HG03103 (cell line): ENCODE data around the gene GPRASP1.
"Not testable (repeated sequence)": the region's sequence is repeated elsewhere in the genome, so short reads cannot be mapped to it uniquely, and the experiment has no call there.

Experiments used
- ATAC-seq: cut with Tn5 transposase; IDR thresholded peaks from one replicate; pipeline ENCODE4 v1.9.1; 2021; ENCODE audit warnings: low read depth; ENCODE audit not compliant: unreplicated experiment

GPRASP1 gene, protein sequence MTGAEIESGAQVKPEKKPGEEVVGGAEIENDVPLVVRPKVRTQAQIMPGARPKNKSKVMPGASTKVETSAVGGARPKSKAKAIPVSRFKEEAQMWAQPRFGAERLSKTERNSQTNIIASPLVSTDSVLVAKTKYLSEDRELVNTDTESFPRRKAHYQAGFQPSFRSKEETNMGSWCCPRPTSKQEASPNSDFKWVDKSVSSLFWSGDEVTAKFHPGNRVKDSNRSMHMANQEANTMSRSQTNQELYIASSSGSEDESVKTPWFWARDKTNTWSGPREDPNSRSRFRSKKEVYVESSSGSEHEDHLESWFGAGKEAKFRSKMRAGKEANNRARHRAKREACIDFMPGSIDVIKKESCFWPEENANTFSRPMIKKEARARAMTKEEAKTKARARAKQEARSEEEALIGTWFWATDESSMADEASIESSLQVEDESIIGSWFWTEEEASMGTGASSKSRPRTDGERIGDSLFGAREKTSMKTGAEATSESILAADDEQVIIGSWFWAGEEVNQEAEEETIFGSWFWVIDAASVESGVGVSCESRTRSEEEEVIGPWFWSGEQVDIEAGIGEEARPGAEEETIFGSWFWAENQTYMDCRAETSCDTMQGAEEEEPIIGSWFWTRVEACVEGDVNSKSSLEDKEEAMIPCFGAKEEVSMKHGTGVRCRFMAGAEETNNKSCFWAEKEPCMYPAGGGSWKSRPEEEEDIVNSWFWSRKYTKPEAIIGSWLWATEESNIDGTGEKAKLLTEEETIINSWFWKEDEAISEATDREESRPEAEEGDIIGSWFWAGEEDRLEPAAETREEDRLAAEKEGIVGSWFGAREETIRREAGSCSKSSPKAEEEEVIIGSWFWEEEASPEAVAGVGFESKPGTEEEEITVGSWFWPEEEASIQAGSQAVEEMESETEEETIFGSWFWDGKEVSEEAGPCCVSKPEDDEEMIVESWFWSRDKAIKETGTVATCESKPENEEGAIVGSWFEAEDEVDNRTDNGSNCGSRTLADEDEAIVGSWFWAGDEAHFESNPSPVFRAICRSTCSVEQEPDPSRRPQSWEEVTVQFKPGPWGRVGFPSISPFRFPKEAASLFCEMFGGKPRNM (N-terminal part only)

DNA sequence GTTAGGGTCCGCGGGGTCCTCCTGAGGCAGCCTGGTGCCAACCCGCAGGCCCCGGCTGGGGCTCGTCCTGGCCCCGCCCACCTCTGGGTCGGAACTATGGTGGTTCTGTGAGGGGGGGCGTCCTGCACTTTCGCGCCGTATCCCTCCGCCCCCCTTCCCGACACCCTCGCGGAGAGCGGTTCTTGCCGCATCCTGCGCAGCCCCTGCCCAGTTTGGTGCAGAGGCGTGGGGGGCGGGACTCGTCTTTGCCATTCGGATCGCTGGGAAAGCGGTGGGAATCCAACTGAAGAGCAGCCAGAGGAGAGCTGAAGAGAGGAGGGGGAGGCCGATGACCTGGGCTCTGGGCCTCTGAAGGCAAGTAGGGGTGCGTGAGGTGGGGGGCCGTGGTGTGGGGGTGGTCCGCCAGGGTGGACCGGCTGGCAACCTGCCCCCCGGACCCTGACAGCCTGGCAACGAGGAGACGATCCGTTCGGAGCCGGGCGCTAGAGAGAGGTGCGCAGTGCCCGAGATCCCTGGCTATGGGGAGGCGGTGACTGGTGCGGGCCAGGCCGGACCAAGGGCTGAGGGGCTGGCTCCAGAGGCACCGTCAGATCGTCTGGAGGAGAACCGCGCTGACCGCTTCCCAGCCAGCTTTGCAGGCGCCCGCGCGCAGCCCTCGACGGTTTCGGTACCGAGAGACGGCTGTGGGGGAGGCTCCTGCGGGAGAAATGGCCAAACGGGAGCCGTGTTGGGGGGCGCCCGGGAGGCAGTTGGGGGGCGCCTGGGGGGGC is at the start of gene GPRASP1:
GPRASP1 (plus strand) TSS at position 242 of the 770 bp plus-strand sequence. CDS start 2,431 bp downstream, outside the sequence.
- no peak for ATAC-seq

DNA sequence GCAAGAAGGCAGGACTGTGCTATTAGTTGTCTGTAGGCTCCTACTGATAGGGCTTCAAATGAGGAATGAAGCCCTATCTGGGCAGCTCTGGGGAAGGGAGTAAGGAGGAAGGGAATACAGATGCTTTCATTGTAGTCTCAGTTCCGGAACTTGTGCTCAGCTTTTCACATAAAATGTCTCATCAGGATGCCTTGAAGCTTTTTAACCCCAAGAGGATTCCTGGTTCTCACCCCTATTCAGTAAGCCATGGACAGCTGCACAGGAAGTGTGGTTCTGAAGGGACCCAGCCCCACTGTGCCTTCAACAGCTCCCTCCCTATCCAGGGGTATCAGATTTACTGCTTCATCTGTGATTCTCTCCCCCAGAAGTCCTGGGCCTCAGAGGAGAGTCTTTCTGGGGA is 47.0 kb upstream of the GPRASP1 start:
- no peak for ATAC-seq

DNA sequence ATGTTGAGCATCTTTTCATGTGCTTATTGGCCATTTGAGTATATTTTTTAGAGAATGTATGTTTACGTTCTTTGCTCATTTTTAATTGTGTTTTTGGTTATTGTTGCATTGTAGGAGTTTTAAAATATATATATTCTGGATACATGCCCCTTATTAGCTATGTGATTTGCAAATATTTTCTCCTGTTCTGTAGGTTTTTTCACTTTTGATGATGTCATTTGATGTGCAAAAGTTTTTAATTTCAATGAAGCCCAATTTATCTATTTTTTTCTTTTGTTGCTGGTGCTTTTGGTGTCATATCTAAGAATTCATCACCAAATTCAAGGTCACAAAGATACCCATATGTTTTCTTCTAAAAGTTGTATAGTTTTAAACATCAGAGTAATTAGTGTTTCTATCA is 45.2 kb upstream of the GPRASP1 start:
- ATAC-seq = no peak

DNA sequence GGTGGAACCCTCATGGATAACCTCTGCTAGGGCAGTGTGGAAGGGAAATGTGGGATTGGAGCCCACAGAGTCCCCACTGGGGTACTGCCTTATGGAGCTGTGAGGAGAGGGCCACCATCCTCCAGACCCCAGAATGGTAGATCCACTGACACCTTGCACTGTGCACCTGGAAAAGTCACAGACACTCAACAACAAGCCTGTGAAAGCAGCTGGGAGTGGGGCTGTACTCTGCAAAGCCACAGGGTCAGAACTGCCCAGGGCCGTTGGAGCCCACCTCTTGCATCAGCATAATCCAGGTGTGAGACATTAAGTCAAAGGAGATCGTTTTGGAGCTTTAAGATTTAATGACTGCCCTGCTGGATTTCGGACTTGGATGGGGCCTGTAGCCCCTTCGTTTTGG is 40.4 kb upstream of the GPRASP1 start:
- ATAC-seq = no peak

DNA sequence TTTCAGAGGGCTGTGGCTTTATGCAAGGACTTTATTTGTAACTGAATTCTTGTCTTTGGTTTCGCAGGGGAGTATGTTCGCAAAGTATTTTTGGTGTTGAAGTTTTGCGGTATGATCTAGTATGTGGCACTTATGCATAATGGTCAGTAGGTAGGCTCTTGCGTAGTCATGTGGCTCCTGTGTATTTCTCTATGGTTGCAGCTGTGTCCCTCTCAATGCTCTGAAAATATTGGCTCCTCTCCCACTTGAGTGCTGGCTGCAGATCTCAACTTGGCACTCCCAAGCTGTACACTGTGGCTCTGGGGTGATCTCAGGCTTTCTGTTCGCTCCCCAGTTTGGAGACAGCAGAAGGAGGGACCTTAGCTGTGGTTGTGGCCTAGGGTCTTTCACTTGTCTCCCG is 27.2 kb upstream of the GPRASP1 start:
- no peak for ATAC-seq

DNA sequence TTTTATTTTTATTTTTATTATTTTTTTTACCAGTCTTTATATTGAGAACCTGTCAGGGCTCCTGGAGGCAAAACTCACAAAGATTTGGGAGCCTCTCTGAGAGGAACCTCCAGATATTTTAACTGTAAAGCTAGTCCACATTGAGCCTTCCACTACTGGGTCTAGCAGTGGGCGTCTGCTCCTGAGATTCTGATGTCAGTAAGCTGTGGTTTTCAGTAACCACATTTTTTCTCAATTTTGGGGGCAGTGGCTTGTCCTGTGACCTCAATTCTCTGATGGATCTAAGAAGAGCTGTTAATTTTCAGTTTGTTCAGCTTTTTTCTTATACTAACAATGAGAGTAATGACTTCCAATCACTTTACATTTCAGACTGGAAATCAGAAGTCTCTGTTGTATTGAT is 23.6 kb upstream of the GPRASP1 start:
- peak; percentile 61 for ATAC-seq

DNA sequence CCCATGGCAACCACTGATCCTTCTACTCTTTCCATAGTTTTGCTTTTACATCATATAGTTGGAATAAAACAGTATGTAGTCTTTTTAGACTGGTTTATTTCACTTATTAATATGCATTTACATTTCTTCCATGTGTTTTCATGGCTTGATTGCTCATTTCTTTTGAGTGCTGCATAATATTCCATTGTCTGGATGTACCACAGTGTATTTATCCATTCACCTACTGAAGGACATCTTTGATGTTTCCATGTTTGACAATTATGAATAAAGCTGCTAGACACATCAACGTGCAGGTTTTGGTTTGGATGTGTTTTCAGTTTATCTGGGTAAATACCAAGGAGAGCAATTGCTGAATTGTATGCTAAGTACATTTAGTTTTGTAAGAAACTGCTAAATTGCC is 13.7 kb upstream of the GPRASP1 start:
- no peak for ATAC-seq

DNA sequence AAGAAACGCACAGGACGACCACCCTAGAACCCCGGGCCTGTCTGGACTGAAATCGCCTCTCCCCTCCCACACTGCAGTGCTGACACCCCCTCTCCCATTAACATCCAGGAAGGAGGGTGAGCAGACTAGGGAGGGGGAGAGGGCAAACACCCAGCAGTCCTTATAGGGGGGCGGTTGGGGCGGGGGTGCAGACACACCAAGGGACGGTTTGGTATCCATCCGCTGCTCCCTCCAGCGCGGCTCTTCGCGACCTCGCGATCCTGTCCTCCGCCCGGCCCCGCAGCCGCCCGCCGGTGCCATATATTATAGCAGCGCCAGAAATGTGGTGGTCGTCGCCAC is 411 bp upstream of the GPRASP1 start:
- ATAC-seq = no peak

DNA sequence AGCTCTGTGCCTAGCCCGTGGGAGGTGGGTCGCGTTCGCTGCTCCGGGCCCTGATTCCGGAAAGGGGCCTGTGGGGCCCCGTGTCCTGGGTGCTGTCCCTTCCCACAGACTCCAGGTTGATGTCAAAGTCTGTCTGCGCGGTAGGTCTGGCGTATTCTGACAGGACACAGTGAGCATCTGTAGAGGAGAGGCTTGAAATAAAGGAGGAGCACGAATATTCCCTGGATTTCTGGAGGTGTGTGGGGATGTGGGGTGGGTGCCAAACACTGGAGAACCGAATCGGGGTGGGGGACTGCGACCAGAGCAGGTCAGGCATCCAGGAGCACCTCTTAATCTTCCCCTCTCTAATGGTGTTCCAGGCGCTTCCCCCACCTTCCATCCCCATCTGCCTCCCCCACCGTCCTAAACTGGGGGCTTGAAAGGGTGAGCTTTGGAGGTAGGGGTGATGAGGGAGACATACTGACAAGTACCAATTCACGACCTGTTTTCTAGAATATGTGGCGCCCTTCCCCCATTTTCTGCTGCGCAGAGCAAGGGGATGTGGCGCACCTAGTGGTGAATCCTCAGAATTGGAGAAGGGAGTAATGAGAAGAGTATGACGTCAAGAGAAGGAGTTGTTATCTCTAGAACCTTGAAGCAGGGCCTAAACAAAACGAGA is 877 bp downstream of the GPRASP1 start:
- ATAC-seq = no peak

DNA sequence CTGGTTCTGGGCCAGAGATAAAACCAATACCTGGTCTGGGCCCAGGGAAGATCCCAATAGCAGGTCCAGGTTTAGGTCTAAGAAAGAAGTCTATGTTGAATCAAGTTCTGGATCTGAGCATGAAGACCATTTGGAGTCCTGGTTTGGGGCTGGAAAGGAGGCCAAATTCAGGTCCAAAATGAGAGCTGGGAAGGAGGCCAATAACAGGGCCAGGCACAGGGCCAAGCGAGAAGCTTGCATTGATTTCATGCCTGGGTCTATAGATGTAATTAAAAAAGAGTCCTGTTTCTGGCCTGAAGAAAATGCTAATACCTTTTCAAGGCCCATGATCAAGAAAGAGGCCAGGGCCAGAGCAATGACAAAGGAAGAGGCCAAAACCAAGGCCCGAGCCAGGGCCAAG is 3.4 kb downstream of the GPRASP1 start:
- ATAC-seq = no peak

DNA sequence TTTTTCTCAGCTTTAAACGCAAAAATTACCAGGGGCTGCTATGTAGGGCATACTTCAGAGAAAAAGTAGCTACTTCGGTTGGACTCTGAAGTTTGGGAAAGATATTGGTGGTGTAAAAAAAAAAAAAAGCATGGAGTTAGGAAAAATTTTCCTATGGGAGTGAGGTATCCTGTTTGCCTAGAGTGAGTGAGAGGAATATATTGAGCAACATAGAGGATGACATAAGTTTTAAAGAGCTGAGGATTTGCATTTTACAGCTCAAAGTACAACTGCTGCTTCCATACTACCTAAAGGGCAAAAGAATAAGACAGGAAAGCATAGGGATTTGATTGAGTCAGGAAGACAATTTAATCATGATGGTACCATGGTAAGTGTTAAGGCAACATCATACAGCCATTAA is 7.3 kb downstream of the GPRASP1 start:
- no peak for ATAC-seq

DNA sequence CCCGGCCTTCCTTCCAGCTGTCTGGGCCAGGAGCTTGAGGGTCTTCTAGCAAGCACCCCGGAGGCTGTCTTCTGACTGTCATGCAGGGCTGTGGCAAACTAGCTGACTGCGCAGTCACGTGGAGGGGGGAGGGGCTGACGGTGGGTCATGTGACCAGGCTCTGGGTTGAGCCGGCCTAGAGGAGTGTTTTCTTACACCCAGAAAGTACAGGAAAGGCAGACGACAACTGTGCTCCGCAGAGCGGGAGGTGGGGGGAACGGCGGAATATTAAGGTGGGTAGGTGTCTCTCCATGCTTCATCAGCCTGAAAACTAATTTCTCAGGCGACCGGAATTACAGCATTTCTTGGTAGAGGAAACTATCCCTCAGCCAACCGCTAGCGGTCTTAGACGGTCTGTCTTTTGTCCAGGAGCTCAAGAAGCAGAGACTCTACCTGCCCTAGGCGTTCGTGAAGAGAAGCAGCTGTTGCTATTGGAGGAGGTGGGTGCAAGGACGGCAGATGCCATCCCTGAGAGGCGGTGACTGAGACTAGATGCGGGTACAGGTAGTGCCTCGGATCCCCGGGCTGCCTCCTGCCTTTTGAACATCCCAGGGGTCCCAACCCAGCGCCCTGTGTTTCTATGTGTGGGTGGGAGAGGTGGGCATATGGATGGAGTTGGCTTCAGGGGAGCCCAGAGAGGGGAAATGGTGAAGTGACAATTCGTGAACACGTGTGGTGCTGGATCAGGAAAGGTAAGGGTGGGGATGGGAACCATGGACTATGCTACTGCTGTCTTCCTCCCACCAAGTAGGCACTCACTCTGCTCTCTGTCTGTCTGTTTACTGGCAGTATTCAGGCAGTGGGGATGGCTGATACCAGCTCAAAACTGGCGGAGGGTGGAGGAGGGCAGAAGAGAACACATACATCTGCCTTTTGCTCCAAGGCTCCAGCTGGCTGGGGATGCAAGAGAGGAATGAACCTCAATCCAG is 8.8 kb downstream of the GPRASP1 start:
- peak; percentile 96 for ATAC-seq

DNA sequence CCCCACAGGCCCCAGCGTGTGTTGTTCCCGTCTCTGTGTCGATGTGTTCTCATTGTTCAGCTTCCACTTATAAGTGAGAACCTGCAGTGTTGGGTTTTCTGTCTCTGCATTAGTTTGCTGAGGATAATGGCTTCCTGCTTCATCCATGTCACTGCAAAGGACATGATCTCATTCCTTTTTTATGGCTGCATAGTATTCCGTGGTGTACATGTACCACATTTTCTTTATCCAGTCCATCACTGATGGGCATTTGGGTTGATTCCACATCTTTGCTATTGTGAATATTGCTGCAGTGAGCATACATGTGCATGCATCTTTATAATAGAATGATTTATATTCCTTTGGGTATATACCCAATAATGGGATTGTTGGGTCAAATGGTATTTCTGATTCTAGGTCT is 12.5 kb downstream of the GPRASP1 start:
- not testable (repeated sequence) for ATAC-seq

DNA sequence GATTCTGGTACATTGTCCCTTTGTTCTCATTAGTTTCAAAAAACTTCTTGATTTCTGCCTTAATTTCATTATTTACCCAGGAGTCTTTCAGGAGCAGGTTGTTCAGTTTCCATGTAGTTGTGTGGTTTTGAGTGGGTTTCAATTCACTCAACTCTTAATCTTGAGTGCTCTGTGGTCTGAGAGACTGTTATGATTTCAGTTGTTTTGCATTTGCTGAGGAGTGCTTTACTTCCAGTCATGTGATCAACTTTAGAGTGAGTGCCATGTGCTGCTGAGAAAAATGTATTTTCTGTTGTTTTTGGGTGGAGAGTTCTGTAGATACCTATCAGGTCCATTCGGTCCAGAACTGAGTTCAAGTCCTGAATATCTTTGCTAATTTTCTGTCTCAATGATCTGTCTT is 15.8 kb downstream of the GPRASP1 start:
- ATAC-seq = not testable (repeated sequence)

DNA sequence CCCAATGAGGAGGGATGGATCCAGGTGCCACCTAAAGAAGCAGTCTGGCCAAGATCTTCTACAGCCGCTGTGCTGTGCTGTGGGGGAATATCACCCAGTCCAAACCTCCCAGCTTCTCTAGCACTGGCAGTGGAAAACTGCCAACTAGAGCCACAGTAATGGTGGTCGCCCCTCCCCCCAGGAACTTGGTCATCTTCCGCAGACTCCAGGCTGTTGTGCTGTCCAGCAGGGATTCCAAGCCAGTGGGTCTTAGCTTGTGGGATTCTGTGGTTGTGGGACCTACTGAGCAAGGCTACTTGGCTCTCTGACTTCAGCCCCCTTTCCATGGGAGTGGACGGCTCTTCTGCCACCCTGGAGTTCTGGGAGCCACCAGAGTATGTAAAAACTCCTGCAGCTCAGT is 18.2 kb downstream of the GPRASP1 start:
- no peak for ATAC-seq

DNA sequence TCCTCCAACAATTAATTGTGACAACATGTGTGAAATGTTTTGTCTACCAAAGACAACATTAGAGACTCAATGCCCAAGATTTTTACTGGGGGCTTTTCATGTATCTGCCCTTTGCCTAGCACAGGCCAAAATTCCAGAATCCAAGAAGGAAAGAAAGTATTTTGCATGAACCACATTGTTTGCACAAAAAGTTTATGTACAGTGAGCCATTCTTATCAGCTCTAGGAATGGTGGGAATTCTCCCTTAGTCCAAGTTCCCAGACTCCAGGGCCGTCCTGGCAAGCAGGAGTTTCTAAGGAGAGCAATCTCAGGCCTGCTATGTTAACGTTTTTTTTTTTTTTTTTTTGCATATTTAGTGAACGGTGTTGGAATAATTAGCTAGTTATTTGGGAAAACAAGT is 21.6 kb downstream of the GPRASP1 start:
- no peak for ATAC-seq

DNA sequence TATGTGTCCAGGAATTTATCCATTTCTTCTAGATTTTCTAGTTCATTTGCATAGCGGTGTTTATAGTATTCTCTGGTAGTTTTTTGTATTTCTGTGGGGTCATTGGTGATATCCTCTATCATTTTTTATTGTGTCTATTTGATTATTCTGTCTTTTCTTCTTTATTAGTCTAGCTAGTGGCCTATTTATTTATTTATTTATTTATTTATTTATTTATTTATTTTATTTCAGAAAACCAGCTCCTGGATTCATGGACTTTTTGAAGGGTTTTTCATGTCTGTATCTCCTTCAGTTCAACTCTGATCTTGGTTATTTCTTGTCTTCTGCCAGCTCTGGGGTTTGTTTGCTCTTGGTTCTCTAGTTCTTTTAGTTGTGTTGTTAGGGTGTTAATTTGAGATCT is 26.2 kb downstream of the GPRASP1 start:
- not testable (repeated sequence) for ATAC-seq

DNA sequence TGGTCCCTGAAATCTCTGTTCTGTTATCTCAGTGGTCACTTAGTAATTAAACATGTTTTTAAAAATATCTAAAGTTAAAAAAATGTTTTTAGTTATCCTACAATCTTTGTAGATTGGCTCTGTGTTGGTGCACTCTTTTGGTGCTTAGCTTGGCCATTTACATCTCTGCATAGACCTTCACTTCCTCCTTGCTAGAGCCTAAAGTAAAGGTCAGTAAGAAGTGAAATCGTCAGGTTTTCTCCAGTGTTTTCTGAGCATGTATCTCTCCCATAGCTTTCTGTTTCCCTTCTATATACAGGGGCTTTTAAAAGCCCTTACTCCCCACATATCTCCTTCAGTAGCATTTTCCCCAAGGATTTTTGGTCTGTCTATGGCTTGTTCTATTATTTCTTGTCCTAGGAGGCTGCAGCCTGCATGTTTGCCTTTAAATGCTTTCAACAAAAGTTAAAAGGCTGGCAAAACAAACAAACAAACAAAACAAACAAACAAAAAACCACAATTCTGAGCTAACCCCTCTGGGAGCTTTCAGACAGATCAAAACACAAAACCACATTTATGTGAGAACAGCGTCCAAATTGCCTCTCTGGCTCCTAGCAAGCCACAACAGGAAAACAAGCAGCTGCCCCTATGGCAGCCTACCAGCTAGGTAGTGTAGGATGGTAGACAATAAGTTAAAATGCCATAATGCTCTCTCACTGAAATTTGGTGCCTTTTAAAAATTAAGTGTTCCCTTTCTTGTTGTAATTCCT is 33.7 kb downstream of the GPRASP1 start:
- ATAC-seq = no peak
